ENCODE data around the gene FPR1. TPM values are rescaled to one million over a fixed set of nuclear protein-coding genes. Genes with fewer than 3 reads are reported as not detected.

Gene FPR1
- total and polyA plus RNA-seq, 9 donors: 0.66 to 3.2 (median 1.9) TPM

DNA sequence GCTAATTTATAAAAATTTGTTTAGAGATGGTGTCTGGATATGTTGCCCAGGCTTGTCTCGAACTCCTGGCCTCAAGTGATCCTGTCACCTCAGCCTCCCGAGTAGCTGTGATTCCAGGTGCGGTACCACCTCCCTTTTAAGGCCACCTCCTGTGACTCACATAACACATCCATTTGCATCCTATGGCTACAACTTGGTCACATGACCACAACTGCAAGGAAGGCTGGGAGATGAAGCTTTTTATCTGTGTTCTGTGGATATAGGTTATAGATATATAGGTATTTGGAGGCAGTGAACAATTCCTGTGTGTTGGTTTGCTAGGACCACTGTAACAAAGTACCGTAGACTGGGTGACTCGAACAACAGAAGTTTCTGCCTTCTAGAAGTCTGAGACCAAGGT, 52.5 kb downstream of the FPR1 start:
- Histone ChIP-seq H3K9me3 (replicated peaks; ENCODE audit: control insufficient read depth, low read depth, low read length) (no peaks in the 10 kb centered on the region), H3K4me3 (ENCODE audit: low read length) (no peak overlapping the region), H3K27me3 (ENCODE audit: control insufficient read depth, insufficient read depth, low read length) (peaks cover 3% of the 10 kb centered on the region), H3K36me3 (ENCODE audit: control insufficient read depth, insufficient read depth, low read length) (peaks cover 70% of the 10 kb centered on the region), H3K27ac (ENCODE audit: low read length) (no peak overlapping the region), H3K4me1 (ENCODE audit: control insufficient read depth, insufficient read depth, low read length) (peaks cover 22% of the 10 kb centered on the region)
- 100% methylated on average over 1 of the region's 5 CpGs for WGBS (ENCODE audit: insufficient coverage)
- DNase-seq: no peak

GRCh38 chr19:51698296-51698695, 53.4 kb downstream of the FPR1 start:
- H3K9me3 ChIP-seq (replicated peaks; ENCODE audit: control insufficient read depth, low read depth, low read length): no peaks in the 10 kb centered on the region
- peaks cover 78% of the 10 kb centered on the region for H3K36me3 ChIP-seq (ENCODE audit: control insufficient read depth, insufficient read depth, low read length)
- H3K27me3 ChIP-seq (ENCODE audit: control insufficient read depth, insufficient read depth, low read length): peaks cover 3% of the 10 kb centered on the region
- DNase-seq: no peak
- no peak overlapping the region for H3K4me3 ChIP-seq (ENCODE audit: low read length)
- 90% methylated on average over 5 of the region's 5 CpGs for WGBS (ENCODE audit: insufficient coverage)
- peaks cover 18% of the 10 kb centered on the region for H3K4me1 ChIP-seq (ENCODE audit: control insufficient read depth, insufficient read depth, low read length)
- H3K27ac ChIP-seq (ENCODE audit: low read length): no peak overlapping the region

DNA sequence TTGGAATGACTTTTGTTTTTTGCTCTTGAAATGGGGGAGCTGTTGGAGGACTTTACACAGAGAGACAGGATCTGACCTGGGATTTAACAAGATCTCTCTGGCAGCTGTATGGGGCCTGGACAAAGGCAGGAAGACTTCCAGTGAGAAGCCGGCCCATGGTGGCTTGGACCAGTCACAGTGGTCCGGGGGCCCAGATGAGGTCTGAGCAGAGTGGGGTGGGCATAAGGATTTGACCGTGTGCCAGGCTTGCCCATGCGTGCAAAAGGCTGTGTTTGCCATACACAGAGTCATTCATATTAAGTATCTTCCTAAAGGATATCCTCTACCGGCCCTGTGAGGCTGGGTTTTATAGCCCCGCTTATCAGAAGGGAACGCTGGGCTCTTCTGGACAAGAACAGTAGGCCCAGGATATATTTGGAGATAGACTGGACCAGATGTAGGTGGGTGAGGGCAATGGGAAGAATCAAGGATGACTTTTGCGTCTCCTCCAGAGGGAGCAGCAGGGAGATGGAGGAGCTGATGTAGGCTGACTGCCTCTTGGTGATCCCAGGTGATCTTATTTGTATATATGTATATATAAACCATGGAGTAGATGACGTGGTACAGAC, 54.4 kb downstream of the FPR1 start:
- peaks cover 85% of the 10 kb centered on the region for H3K36me3 ChIP-seq (ENCODE audit: control insufficient read depth, insufficient read depth, low read length)
- WGBS (ENCODE audit: insufficient coverage): 100% methylated on average over 1 of the region's 9 CpGs
- H3K4me1 ChIP-seq (ENCODE audit: control insufficient read depth, insufficient read depth, low read length): peaks cover 18% of the 10 kb centered on the region
- no peak for DNase-seq
- H3K9me3 ChIP-seq (replicated peaks; ENCODE audit: control insufficient read depth, low read depth, low read length): no peaks in the 10 kb centered on the region
- H3K27ac ChIP-seq (ENCODE audit: low read length): no peak overlapping the region
- H3K27me3 ChIP-seq (ENCODE audit: control insufficient read depth, insufficient read depth, low read length): no peaks in the 10 kb centered on the region
- H3K4me3 ChIP-seq (ENCODE audit: low read length): no peak overlapping the region

DNA sequence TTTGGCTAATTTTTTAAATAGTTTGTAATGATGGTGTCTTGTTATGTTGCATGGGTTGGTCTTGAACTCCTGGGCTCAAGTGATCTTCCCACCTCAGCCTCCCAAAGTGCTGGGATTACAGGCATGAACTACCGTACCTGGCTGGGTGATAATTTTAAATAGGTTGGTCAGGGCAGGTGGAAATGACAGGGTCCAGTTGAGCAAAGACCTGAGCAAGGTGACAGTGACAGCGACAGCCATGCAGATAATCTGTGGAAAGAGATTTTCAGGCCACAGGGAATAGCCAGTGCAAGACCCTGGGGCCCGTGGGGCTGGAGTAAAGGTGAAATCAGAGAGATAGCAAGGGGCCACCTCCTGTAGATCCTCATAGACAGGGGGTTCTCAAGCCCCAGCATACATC, 55.1 kb downstream of the FPR1 start:
- no peak for DNase-seq
- no peaks in the 10 kb centered on the region for H3K27me3 ChIP-seq (ENCODE audit: control insufficient read depth, insufficient read depth, low read length)
- no peak overlapping the region for H3K4me3 ChIP-seq (ENCODE audit: low read length)
- no peaks in the 10 kb centered on the region for H3K9me3 ChIP-seq (replicated peaks; ENCODE audit: control insufficient read depth, low read depth, low read length)
- H3K36me3 ChIP-seq (ENCODE audit: control insufficient read depth, insufficient read depth, low read length): peaks cover 85% of the 10 kb centered on the region
- 95% methylated on average over 2 of the region's 3 CpGs for WGBS (ENCODE audit: insufficient coverage)
- H3K4me1 ChIP-seq (ENCODE audit: control insufficient read depth, insufficient read depth, low read length): peaks cover 18% of the 10 kb centered on the region
- H3K27ac ChIP-seq (ENCODE audit: low read length): no peak overlapping the region

Other genes with a start within 250 kb of the FPR1 start
- 0.22 TPM for gene SIGLEC6, start 220.2 kb downstream of the FPR1 start, total RNA-seq
- gene SIGLEC6, start 220.2 kb downstream of the FPR1 start, polyA plus RNA-seq (ENCODE audit: insufficient read depth in 1 of 8, insufficient read length in 8 of 8, low replicate concordance in 1 of 8): under 1 TPM in 4 of 8 donors, not detected in 4; 0.07 to 0.29 (median 0.18) TPM
- 6.6 TPM for gene ZNF175, start 180.6 kb downstream of the FPR1 start, total RNA-seq
- gene ZNF175, start 180.6 kb downstream of the FPR1 start, polyA plus RNA-seq (ENCODE audit: insufficient read depth in 1 of 8, insufficient read length in 8 of 8, low replicate concordance in 1 of 8): 1 to 10 TPM; 6.5 to 9.7 (median 7.7) TPM
- 0.13 TPM for gene SIGLEC5, start 121.5 kb downstream of the FPR1 start, total RNA-seq
- under 1 TPM; 0.15 to 0.75 (median 0.48) TPM for gene SIGLEC5, start 121.5 kb downstream of the FPR1 start, polyA plus RNA-seq (ENCODE audit: insufficient read depth in 1 of 8, insufficient read length in 8 of 8, low replicate concordance in 1 of 8)
- 0.58 TPM for gene SIGLEC14, start 105.1 kb downstream of the FPR1 start, total RNA-seq
- 1 to 10 TPM; 1.1 to 2.7 (median 1.5) TPM for gene SIGLEC14, start 105.1 kb downstream of the FPR1 start, polyA plus RNA-seq (ENCODE audit: insufficient read depth in 1 of 8, insufficient read length in 8 of 8, low replicate concordance in 1 of 8)
- 9.3 TPM for gene SPACA6, start 58.5 kb downstream of the FPR1 start, total RNA-seq
- 10 to 100 TPM in 3 of 8 donors, 1 to 10 TPM in 5; 6.1 to 15.2 (median 9.8) TPM for gene SPACA6, start 58.5 kb downstream of the FPR1 start, polyA plus RNA-seq (ENCODE audit: insufficient read depth in 1 of 8, insufficient read length in 8 of 8, low replicate concordance in 1 of 8)
- gene HAS1, start 27.9 kb downstream of the FPR1 start, total RNA-seq: 0.35 TPM
- under 1 TPM; 0.06 to 0.39 (median 0.13) TPM for gene HAS1, start 27.9 kb downstream of the FPR1 start, polyA plus RNA-seq (ENCODE audit: insufficient read depth in 1 of 8, insufficient read length in 8 of 8, low replicate concordance in 1 of 8)
- 0.09 TPM for gene FPR2, start 9.3 kb upstream of the FPR1 start, total RNA-seq
- gene FPR2, start 9.3 kb upstream of the FPR1 start, polyA plus RNA-seq (ENCODE audit: insufficient read depth in 1 of 8, insufficient read length in 8 of 8, low replicate concordance in 1 of 8): under 1 TPM; 0.23 to 0.73 (median 0.34) TPM
- 0.22 TPM for gene FPR3, start 43.3 kb upstream of the FPR1 start, total RNA-seq
- under 1 TPM; 0.17 to 0.84 (median 0.31) TPM for gene FPR3, start 43.3 kb upstream of the FPR1 start, polyA plus RNA-seq (ENCODE audit: insufficient read depth in 1 of 8, insufficient read length in 8 of 8, low replicate concordance in 1 of 8)
- gene ZNF577, start 136.1 kb upstream of the FPR1 start, total RNA-seq: 15.6 TPM
- 10 to 100 TPM; 12.5 to 19.7 (median 17.9) TPM for gene ZNF577, start 136.1 kb upstream of the FPR1 start, polyA plus RNA-seq (ENCODE audit: insufficient read depth in 1 of 8, insufficient read length in 8 of 8, low replicate concordance in 1 of 8)
- gene ZNF649, start 153.1 kb upstream of the FPR1 start, total RNA-seq: 12.0 TPM
- 10 to 100 TPM in 6 of 8 donors, 1 to 10 TPM in 2; 8.6 to 13.7 (median 11.5) TPM for gene ZNF649, start 153.1 kb upstream of the FPR1 start, polyA plus RNA-seq (ENCODE audit: insufficient read depth in 1 of 8, insufficient read length in 8 of 8, low replicate concordance in 1 of 8)
- 6.9 TPM for gene ZNF613, start 175.6 kb upstream of the FPR1 start, total RNA-seq
- gene ZNF613, start 175.6 kb upstream of the FPR1 start, polyA plus RNA-seq (ENCODE audit: insufficient read depth in 1 of 8, insufficient read length in 8 of 8, low replicate concordance in 1 of 8): 1 to 10 TPM; 4.6 to 6.9 (median 6.0) TPM
- gene ZNF350, start 235.0 kb upstream of the FPR1 start, total RNA-seq: 9.9 TPM
- 1 to 10 TPM; 6.2 to 8.2 (median 7.0) TPM for gene ZNF350, start 235.0 kb upstream of the FPR1 start, polyA plus RNA-seq (ENCODE audit: insufficient read depth in 1 of 8, insufficient read length in 8 of 8, low replicate concordance in 1 of 8)